Activated CD4-positive, alpha-beta T cell treated with anti-CD3 and anti-CD28 coated beads, Interleukin-2, amount 50 U/mL, for 4 hours (primary cell): ENCODE data around the gene EMP1.

Experiments used
- DNase-seq, 2 experiments: peaks; one replicate each; pipeline ENCODE4 v3.0.0-alpha.2; 2020

EMP1 gene

DNA sequence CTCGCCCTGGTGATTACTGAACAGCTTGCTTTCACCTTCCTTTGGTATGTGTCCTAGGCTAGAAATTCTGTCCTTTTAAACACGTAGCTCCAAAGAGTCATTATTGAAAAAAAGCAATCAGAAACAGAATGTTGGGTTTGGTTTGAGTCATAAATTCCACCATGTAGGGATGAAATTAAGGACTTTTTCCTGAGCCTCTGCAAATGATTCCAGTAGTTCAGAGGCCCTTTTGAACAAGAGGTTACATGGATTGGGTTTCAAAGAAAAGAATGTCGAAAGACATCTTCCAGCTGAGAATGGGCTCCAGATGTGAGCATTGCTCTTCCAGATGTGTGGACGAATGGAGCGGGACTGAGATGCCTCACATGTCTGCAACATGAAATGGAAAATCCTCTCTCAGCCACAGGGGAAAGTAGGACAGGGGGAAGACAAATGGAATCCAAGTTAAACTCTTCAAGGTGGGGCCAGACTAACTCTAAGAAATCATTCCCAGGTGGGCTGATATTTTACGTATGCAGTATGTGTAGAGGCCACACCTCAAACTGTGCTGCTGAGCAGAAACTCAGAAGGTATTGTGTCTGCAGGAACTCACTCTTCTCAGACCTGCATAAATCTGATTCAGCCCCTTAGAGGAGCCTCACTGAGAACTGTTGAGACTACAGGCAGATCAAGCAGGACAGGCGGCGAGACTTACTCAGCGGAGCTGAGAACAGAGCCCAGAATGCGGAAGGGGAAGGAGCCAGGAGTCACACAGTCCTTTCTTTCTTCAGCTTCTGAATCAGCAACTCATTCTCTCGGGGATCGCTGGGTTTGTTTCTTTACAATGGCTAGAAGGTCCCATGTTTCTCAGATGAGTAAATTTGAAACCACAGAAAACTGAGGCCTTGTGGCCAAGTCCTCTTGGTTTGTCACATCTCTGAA is 23.3 kb upstream of the EMP1 start:
- no peak for DNase-seq

- no peak for DNase-seq
Measured at GRCh38 chr12:13175499-13175898, 21.0 kb upstream of the EMP1 start.

- no peak for DNase-seq
Measured at GRCh38 chr12:13176256-13176655, 20.3 kb upstream of the EMP1 start.

DNA sequence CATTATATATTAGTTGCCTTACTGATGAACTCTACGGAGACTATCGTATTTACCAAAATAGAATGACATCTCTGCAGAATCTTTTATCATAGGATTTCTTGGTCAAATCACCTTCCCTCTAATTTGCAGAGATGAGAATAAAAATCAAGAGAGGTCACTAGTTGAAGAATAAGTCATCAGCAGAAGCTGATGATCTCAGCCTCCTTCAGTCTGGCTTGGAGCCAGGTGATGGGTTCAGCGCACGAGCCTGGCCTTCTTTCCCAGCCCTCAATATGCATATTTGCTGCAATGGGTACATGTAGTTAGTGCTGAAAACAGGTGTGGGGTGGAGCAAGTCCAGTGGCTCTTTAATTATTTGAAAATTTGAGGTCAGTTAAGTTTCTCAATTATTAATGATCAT is 19.2 kb upstream of the EMP1 start:
- no peak for DNase-seq

- no peak for DNase-seq
Measured at GRCh38 chr12:13177906-13178305, 18.6 kb upstream of the EMP1 start.

DNA sequence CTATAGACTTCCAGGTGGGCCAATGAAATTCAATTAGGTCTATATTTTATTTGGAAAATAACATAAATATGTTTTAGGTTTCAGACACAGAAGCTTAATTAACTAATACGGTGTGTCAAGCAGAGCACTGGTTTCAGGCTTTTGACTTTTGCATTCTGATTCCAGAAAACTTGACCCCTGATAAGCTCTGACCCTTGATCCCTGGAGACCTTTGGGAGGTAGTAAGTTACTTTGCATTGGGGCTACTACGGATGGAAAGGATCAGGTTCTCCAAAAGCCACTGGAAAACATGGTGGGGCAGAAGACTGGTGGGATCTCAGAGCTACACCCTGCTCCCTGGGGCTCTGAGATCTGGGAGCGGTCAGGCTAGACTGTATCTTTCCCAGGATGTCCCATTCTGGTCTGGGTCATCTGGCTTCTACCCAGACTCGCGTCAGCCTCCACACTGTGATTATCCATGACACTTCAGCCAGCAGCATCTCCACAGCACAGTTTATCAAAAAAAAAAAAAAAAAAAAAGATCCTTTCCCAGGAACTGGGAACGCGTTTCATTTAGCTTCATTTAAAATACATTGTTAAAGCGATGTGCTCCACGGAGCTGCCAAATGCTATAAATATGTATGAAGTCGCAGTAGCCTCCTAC is 17.8 kb upstream of the EMP1 start:
- DNase-seq = no peak

DNA sequence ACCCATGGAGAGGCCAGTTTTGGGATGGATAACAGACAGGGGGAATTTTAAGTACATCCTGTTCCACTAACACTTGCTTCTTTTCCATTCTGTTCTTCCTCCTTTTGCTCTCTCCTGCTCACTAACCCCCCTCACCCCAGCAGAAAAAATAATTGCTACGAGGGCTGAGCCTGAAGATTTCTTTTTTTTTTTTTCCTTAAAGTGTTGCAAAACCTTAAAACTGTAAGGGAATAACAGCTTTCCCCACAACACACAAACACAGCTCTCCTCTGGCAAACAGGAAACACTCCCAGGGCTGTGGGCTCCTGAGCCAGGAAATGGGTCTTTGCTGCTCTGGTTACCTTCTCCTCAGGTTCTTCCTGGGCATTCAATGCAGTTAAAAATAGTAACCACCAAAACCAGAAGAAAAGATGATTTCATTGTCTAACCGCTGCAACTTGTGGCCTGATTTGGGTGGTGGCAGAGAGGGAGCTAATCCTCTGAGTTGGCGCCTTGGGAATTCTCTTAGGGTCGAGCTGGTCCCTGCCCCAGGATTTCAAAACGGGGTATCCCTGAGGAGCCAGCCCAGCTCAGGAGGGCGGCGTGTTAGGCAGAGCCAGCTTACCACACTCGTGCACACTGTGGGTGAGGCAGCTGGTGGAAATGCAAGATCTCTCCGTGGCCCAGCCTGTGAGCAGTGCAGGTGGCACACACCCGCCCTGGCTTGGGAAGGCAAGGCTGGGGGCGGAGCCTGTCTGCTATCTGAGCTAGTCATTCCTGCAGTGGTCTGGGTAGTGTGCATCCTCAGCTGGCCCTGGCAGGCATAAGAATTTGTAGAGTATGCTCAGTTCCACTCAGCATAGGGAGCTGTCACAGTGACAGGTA is 17.1 kb upstream of the EMP1 start:
- peak; percentile 53 to 56 for DNase-seq

- no peak for DNase-seq
Measured at GRCh38 chr12:13181375-13182070, 15.0 kb upstream of the EMP1 start.

GRCh38 chr12:13182881-13183280 is 13.6 kb upstream of the EMP1 start:
- no peak for DNase-seq

GRCh38 chr12:13183620-13184019 is 12.9 kb upstream of the EMP1 start:
- DNase-seq = no peak

- no peak for DNase-seq
Measured at GRCh38 chr12:13186302-13186701, 10.2 kb upstream of the EMP1 start.

DNA sequence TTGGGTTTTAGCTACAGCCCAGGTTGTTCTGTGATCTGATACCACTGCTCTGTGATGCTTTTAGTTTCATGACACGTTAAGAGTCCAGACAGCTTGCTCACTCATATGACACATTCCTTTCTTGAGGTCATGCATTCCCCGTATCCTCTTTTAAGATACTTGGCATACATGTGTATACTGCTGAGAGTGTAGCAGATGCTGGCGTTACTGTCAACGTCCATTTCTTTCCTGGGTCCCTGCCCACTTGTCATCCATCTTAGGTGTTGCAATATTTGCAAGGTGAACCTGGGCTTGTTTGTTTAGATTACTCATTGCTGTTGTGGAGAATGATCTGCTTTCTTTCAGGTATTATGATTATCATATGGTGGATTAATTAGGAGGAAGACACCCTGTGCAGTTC is 9.1 kb upstream of the EMP1 start:
- DNase-seq = no peak

GRCh38 chr12:13189264-13189663 is 7.3 kb upstream of the EMP1 start:
- DNase-seq = no peak

- DNase-seq = no peak
Measured at GRCh38 chr12:13190275-13190674, 6.3 kb upstream of the EMP1 start.

- no peak for DNase-seq
Measured at GRCh38 chr12:13192719-13193118, 3.8 kb upstream of the EMP1 start.

- no peak for DNase-seq
Measured at GRCh38 chr12:13193505-13194231, 2.9 kb upstream of the EMP1 start.

- DNase-seq = no peak
Measured at GRCh38 chr12:13194401-13195110, 2.0 kb upstream of the EMP1 start.

GRCh38 chr12:13195250-13195649 is 1.3 kb upstream of the EMP1 start:
- no peak for DNase-seq

GRCh38 chr12:13195785-13196129 is 769 bp upstream of the EMP1 start:
- no peak for DNase-seq

GRCh38 chr12:13197032-13197431 is 506 bp downstream of the EMP1 start:
- no peak for DNase-seq

GRCh38 chr12:13197526-13198143 is 1.1 kb downstream of the EMP1 start:
- no peak for DNase-seq
